Inflammatory macrophage (primary cell): ENCODE measurements around the gene LRRFIP1.
A peak's percentile ranks its signal among the peaks of the same experiment; 100 is the strongest.
"Not testable (repeated sequence)": the region's sequence is repeated elsewhere in the genome, so short reads cannot be mapped to it uniquely, and the experiment has no call there.

ENCODE experiments used
- DNase-seq, 2 donors: peaks; one replicate each; pipeline ENCODE4 v3.0.0-alpha.2; 2020 to 2022

LRRFIP1 gene

DNA sequence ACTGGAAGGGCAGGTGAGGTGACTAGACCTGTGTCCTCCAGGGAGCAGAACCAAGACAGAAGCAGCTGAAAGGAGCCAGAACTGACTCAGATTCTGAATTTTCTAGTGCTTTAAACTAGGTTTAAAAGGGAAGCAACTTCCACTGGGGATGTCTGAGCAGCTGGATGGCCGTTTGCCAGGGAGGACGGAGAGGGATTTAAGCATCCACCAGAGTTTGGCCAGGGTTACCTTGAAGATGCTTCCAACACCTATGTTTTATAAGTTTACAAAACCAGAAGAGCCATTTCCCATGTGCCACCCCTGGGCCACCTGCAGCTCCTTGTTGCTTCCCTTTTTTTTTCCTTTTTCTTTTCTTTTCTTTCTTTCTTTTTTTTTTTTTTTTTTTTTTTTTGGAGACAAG, 122.6 kb downstream of the LRRFIP1 start:
- DNase-seq: no peak

DNA sequence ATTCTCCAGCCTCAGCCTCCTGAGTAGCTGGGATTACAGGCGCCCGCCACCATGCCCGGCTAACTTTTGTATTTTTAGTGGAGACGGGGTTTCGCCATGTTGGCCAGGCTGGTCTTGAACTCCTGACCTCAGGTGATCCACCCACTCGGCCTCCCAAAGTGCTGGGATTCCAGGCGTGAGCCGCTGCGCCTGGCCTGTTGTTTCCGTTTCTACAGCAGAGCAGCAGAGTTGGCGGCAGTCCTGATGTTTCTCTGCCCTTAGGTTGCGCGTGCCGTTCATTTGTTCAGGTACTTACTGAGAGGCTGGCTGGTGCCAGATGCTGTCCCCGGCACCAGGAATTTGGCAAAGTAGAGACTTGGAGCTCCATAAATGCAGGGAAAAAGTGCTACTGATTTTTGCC, 123.1 kb downstream of the LRRFIP1 start:
- not testable (repeated sequence) for DNase-seq

DNA sequence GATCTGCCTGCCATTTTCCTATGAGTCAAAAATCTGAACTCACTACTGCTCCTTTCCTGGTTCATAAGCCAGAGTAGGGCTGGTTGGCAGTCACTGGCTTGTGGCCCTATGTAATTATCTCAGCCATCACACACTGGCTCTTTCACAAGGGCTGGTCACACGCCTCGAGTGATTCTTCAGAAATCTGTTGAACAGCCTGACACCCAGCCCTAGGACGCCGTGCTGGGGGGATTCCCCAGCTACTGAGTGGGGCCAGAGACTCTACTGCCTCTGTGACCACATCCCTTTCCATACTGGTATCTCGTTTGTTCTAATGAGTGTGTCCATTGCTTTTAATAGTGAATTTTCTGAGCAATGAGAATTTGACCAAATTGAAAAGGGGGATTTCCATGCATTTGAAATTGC, 125.4 kb downstream of the LRRFIP1 start:
- peak; percentile 77 to 94 for DNase-seq

DNA sequence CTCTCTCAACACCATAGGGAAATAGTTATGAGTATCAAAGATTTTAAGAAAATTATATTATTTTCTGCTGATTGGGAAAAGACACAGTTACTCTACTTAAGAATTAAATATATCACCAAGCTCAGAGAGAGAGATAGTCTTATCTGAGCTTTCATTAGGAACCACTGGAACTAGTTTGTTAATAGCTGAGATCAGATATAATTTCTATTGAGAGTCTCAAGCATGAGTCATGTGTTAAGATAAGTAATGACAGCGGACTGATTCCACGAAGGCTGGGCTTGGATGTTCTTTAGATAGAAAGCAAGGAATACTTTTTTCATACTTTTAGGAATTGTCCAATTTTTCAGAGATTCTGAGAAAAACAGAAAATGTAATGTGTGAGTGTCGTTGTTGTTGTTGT, 126.8 kb downstream of the LRRFIP1 start:
- no peak for DNase-seq

DNA sequence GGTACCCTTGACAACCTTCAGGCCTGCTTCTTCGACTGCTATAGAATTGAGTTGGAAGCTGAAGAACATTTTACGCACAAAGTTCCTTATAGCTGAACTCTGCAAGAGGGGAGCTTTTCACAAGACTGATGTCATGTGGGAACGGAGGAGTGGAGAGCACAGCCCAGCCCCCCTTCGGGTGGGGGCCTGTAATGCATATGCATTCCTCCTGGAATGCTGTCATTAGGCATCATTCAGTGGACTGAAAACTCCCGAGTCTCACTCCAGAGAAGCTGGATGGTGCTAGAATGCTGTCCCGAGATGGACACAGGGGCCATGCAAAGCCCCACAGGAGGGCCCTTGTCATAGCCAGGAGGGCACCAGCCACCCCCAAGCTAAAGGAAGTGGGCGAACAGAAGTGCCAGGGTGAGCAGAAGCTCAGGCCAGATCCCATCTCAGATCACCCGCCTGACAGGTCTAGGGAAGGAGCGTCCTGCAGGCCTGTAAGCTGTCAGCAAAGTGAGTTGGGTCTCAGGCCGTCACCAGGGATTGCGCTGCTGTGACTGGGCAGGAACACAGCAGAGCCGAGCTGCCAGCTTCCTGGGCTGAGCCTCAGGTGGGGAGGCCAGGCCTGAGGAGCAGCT, 127.3 kb downstream of the LRRFIP1 start:
- DNase-seq: no peak

DNA sequence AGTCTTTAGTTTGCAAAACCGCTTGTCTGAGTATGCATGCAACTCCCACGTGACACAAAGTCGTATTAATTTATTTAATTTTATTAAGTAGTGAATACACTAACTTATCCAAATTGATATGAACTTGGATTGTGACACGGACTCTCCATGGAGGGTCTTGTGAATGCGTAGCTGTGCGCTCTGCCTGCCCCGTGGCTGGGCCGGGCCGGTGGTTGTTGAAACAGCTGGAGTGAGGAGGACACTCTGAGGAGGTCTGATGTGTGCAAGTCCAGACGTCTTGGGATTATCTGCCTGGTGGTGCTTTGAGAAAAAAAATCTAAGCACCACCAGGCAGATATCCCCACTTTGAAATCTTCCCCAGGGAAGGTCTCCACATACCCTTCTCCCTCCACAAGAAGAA, 130.2 kb downstream of the LRRFIP1 start:
- DNase-seq: no peak

DNA sequence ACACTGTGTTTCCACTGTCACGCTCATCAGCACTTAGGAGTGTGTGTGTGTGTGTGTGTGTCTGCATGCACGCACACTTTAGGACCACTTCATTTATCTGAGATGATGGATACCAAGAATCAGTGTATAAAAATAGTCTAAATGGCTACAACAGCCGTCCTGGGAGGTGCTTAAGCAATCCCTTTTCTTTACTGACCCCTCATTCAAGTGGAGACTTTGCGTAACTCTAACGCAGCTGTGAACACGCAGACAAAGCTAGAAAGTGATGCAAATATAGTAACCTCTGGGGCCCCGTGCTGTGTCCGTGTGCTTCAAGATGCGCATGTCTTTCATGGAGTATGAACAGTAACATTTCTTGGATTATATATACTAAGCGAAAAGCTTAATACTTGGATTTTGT, 130.8 kb downstream of the LRRFIP1 start:
- no peak for DNase-seq

DNA sequence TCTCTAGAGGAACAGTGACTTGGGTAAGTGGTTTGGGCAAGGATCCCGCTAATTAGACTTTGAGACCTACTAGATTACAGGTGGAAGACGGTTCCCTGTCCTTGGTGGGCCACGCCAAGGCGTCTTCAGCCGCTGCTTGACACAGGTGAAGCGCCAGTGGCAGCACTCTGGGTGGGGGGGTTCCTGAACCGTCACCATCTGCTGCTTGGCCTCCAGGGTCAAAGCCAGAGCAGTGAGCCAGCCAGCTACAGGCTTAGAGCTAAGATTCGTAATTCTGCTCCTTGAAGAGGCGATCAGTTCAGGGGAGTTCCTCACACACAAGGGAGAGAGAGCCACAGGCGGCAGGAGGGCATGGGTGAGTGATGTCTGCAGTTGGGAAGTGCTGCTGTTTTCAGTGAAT, 131.8 kb downstream of the LRRFIP1 start:
- no peak for DNase-seq

DNA sequence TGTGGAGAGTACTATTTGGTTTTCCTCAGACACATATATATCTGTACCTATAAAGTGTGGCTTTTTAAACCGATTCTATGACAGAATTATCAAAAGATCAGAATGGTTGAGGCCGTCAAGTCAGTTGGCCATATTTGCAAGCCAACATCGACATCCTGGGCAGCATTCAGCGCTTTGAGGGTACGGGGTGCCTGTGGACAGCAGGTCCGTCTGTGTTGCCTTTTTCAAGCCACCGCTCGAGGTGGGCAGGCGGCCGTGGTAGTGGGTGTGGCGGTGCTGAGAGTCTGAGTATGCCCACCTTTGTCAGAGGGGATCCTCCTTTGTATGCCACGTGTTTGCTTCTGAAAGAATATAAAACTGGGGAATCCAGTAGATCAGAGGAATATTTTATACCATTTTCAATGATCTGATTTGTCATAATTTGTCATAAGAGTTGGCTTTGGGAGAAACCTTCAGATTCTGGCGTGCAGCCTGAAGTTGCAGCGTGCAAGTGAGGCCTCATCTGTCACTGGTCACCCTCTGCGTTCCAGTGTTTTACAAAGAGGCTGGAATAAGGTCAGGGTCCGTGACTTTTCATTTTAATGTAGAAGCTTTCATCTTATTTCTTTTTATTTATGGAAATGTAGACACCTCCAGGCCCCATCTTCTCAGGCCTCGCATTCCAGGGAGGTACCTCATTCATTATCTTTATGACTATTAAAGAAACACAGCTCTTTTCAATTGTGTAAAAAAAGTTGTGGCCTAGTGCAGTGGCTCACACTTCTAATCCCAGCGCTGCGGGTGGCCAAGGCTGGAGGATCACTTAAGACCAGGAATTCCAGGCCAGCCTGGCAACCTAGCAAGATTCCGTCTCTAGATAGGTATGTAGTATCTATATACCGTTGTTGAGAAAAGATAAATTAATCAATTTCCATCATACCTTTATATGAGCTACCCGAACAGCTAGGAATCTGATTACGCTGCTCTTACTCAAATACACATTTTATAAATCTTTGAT, 133.4 kb downstream of the LRRFIP1 start:
- DNase-seq: no peak

DNA sequence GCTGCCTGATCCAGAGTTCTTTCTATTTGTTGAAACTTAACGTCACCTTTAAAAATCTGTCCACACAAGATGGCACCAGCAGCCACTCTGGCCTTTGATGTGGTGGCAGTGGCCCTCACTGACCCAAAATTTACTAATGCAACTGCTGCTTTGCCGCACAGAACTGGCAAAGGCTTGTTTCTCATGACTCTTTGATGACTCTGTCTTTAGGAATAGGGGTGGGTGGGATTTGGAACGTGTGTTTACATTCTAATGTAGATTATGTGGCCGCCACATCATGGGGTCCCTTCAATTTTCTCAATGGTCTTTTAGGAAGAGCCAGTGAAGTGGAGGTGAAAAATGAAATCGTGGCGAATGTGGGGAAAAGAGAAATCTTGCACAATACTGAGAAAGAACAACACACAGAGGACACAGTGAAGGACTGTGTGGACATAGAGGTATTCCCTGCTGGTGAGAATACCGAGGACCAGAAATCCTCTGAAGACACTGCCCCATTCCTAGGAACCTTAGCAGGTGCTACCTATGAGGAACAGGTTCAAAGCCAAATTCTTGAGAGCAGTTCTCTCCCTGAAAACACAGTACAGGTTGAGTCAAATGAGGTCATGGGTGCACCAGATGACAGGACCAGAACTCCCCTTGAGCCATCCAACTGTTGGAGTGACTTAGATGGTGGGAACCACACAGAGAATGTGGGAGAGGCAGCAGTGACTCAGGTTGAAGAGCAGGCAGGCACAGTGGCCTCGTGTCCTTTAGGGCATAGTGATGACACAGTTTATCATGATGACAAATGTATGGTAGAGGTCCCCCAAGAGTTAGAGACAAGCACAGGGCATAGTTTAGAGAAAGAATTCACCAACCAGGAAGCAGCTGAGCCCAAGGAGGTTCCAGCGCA, 135.2 kb downstream of the LRRFIP1 start:
- DNase-seq: not testable (repeated sequence)

DNA sequence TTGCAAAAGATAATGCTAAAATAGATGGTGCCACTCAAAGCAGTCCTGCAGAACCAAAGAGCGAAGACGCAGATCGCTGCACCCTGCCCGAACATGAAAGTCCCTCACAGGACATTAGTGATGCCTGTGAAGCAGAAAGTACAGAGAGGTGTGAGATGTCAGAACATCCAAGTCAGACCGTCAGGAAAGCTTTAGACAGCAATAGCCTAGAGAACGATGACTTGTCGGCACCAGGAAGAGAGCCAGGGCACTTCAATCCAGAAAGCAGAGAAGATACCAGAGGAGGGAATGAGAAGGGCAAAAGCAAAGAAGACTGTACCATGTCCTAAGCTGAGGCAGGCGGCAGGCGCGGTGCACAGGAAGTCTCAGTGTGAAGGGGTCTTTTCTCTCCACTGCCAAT, 136.4 kb downstream of the LRRFIP1 start:
- no peak for DNase-seq

DNA sequence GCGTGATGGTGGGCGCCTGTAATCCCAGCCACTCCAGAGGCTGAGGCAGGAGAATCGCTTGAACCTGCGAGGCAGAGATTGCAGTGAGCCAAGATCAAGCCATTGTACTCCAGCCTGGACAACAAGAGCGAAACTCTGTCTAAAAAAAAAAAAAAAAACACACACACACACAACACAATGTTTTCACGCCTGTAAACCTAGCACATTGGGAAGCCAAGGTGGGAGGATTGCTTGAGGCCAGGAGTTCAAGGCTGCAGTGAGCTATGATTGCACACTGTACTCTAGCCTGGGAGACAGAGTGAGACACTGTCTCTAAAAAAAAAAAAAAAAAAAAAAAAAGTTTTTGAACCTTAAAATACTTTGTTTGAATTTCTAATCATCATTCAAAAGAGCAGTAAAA, 137.7 kb downstream of the LRRFIP1 start:
- not testable (repeated sequence) for DNase-seq

DNA sequence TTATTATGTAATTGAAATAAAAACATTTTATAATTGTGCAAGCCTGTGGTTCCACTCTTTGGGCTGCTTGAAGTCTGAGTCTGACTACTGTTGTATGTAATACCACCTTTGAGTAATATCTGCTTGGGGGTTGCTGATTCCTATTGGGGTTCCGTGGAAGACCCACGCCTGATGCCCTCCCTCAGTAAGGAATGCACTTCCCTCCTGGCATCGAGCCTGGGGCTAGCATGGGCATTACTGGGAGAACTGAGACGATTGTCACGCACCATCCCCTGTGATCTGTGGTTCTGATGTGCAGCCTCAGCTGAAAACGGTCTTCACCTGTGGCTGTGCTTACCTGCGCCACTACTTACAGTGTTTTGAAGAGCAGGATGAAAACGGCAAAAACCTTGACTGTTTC, 138.5 kb downstream of the LRRFIP1 start:
- DNase-seq: no peak

DNA sequence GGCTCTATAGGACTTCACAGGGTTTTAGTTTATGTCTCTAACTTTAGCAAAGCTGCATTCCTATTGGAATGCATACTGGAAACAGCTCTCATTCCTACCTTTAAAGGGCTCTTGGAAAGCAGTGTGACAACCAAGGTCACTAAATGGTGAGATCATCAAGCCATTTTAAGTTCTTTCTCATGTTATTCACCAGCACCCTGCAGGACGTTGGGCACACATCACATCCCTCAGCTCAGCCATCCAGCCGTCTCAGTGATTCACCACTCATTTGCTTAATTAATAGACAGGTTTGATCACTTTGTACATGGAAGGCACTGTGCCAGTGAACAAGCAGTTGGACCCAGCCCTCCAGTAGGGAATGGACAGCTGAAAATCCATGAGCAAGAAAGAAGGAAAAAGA, 139.0 kb downstream of the LRRFIP1 start:
- no peak for DNase-seq

DNA sequence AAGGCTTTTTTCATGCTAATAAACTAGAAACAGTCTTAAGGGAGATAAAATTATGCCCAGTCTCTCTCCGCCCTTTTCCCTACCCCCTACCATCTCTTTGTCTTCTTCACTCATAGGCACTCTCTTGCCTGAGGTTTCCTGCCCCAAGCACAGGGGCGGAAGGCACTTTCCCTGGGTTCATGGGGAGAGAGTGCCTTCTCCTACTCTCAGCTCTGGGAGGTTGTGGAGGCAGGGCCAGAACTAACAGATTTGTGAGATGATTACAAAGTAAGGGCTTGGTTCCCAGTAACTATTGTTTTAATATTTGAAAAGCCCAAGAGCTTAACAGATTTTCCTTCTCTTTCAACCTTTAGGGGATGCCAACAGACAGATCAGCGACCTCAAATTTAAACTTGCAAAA, 145.1 kb downstream of the LRRFIP1 start:
- no peak for DNase-seq

DNA sequence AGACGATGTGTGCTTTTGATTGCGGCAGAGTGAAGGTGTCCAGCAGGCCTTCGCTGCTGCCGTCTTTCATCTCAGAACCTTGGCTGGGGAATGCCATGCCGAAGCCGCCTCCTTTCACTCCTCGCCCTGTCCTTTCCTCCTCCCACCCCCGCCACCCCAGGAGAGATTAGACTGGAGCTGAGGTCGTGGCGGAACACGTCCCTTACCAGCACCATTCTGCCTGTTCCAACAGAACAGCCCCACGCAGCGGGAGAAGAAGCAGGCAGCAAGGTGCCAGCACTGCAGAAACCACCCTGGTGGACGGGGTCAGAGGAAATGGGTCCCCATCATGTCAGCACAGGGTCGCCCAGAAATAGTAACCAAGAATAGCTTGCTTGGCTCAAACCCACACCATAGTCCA, 146.4 kb downstream of the LRRFIP1 start:
- DNase-seq: no peak

DNA sequence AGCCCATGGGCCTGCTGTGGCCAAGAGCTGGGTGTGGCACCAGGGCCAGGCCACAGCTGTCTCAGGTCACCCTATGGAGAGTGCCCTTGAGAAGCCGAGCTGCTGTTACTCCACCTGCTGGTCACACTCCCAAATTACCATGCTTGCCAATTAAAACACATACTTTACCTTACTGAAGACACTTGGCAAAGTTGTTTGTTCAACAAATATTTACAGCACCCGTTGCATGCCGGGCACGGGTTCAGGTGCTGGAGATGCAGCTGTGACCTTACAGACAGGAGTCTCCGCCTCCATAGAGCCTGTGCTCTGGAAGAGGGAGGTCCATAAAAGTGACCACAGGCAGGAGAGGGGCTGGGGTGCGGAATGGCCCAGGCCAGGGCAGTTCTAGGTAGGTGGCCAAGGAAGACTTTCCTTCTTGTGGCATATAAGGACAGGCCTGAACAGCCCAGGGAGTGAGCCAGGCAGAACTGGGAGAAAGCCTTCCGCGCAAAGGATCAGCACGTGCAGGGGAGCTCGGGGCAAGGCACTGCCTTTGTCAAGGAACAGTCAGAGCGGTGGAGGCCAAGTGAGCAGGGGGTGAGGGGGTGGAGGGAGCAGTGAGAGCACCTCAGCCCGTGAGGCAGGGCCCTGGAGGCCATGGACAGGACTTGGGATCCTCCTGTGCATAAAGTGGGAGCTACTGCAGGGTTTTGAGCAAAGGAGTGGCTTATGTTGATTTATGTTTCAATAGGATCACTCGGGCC, 147.6 kb downstream of the LRRFIP1 start:
- DNase-seq: peak; percentile 60

DNA sequence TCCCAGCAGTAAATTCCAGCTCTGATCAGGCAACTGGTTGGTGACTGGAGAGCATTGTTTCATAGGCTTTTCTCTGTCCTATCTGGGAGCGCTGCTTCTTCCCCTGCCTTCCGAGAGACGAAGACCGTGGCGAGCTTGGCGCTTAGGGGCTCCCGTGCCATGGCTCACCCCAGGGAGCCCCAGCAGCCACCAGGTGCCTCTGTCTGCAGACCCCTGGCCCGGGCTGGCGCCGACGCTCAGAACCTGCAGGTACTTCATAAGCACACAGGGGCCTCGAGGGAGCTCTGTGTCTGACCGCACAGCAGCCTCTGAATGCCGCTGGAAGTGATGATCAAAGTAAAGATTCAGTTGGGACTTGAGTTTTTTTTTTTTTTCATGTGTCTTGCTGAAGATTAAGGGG, 152.1 kb downstream of the LRRFIP1 start:
- DNase-seq: no peak

DNA sequence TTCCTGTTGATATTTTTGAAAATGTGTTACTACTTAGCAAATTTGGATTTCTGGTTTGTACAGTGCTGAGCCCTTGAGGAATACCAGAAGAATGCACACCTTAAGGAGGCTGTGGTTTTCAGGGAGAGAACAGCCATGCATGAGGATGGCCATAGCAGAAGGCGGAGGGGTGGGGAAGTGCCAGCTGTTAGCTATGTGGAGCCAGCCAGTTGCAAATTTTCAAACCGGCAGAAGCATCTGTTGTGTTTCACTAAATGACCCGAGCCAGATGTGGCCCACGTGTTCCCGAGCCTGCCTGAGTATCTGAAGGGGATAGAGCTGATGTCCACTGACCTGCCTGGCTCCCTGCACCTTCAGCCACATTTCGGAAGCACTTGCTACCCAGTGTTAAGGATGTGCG, 154.8 kb downstream of the LRRFIP1 start:
- DNase-seq: no peak

DNA sequence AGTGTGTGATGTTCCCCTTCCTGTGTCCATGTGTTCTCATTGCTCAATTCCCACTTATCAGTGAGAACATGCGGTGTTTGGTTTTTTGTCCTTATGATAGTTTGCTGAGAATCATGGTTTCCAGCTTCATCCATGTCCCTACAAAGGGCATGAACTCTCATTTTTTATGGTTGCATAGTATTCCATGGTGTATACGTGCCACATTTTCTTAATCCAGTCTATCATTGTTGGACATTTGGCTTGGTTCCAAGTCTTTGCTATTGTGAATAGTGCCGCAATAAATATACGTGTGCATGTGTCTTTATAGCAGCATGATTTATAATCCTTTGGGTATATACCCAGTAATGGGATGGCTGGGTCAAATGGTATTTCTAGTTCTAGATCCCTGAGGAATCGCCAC, 156.3 kb downstream of the LRRFIP1 start:
- DNase-seq: not testable (repeated sequence)

DNA sequence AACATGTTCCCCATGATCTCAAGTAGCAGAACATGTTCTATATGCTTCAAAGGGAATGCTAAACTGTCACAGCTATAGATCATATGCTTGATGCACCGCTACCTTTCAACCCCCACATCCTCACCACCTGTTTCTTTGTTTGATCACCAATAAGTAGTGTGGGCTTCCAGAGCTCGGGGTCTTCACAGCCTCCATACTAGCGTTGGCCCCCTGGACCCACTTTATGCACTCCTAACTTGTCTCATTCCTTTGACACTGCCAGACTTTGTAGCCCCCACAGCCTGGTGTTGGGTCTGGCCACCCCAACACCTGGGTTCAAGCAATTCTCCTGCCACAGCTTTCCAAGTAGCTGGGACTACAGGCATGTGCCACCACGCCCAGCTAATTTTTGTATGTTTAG, 159.5 kb downstream of the LRRFIP1 start:
- DNase-seq: no peak

DNA sequence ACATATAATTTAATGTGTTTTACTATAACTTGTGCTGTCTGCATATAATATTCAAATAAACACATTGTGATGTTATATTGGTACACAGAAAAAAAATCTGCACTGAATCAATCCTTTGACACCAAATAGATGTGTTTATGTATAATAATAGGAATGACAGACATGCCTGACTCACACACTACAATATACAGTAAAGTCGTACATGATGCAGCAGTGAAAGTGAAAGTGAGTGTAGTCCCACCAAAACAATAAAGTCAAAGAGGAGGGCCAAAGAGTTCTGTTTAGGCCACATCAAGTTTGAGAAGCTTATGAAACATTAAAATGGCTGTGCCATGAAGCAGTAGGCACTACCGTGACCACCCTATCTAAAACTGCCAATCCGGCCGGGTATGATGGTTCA, 163.0 kb downstream of the LRRFIP1 start:
- DNase-seq: no peak
